HG03521 (cell line): Measurements from ENCODE around the gene FSTL4.
"Not testable (repeated sequence)": the region's sequence is repeated elsewhere in the genome, so short reads cannot be mapped to it uniquely, and the experiment has no call there.

Experiments used
- ATAC-seq: cut with Tn5 transposase; IDR thresholded peaks from one replicate; pipeline ENCODE4 v1.9.1; 2021; ENCODE audit warnings: mild to moderate bottlenecking, moderate library complexity; ENCODE audit not compliant: unreplicated experiment

Gene FSTL4

GRCh38 chr5:133409210-133409674, 203.1 kb downstream of the FSTL4 start:
- no peak for ATAC-seq

- no peak for ATAC-seq
These were observed 204.0 kb downstream of the FSTL4 start for GRCh38 chr5:133408322-133408721.

- ATAC-seq, result no peak
These were observed 205.2 kb downstream of the FSTL4 start for GRCh38 chr5:133406977-133407632.

- ATAC-seq, result no peak
These were observed 205.9 kb downstream of the FSTL4 start for GRCh38 chr5:133406208-133406976.

GRCh38 chr5:133405275-133406034, 206.9 kb downstream of the FSTL4 start:
- ATAC-seq, result no peak

- no peak for ATAC-seq
These were observed 207.6 kb downstream of the FSTL4 start for GRCh38 chr5:133404724-133405123.

GRCh38 chr5:133403741-133404364, 208.5 kb downstream of the FSTL4 start:
- ATAC-seq, result no peak

- no peak for ATAC-seq
These were observed 209.6 kb downstream of the FSTL4 start for GRCh38 chr5:133402775-133403174.

GRCh38 chr5:133401731-133402347, 210.5 kb downstream of the FSTL4 start:
- no peak for ATAC-seq

GRCh38 chr5:133400831-133401351, 211.4 kb downstream of the FSTL4 start:
- no peak for ATAC-seq

GRCh38 chr5:133400120-133400519, 212.2 kb downstream of the FSTL4 start:
- no peak for ATAC-seq

- ATAC-seq, result no peak
These were observed 213.0 kb downstream of the FSTL4 start for GRCh38 chr5:133399247-133399891.

- ATAC-seq, result no peak
These were observed 213.7 kb downstream of the FSTL4 start for GRCh38 chr5:133398646-133399101.

- no peak for ATAC-seq
These were observed 214.2 kb downstream of the FSTL4 start for GRCh38 chr5:133397990-133398645.

- no peak for ATAC-seq
These were observed 215.0 kb downstream of the FSTL4 start for GRCh38 chr5:133397348-133397747.

- no peak for ATAC-seq
These were observed 215.5 kb downstream of the FSTL4 start for GRCh38 chr5:133396814-133397213.

- no peak for ATAC-seq
These were observed 216.1 kb downstream of the FSTL4 start for GRCh38 chr5:133396187-133396741.

GRCh38 chr5:133395207-133395606, 217.1 kb downstream of the FSTL4 start:
- not testable (repeated sequence) for ATAC-seq

GRCh38 chr5:133394477-133394817, 217.9 kb downstream of the FSTL4 start:
- ATAC-seq, result not testable (repeated sequence)
